GM12874 (cell line): ENCODE measurements around the gene CABLES2.

Source experiments
- TF ChIP-seq, protein P1 (sequence below): IDR thresholded peaks from 2 replicates; pipeline ENCODE4 v1.5.1; 2011; ENCODE audit warnings: low read depth, mild to moderate bottlenecking, control low read depth, low read length, moderate library complexity; ENCODE audit not compliant: insufficient read depth

Gene CABLES2

DNA sequence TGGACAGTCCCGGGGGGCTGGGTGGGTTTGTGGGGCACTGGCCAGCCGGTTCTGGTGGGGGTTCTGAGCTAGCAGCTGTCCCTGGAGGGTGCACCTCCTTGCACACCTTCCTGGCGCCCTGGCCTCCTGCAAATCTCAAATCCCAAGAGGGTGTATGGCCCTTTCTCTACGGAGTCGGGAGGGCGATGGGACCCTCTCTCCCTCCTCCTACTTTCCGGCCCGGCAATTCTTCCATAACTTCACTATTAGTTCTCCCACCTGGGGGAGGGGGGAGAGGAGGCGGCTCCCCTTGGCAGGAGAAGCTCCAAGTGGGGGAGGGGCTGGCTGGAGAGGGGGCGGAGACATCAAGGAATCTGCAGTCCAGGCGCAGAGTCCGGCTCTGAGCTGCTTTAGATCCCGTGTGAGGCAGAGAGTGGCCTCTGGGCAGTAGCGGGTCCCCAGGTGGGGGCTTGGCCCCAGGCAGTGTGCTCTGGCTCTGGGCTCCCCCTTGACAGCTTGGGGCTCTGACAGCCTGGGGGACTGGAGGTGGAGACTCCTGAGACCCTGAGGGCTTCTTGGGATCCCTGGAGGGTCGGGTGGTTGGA lies 38.6 kb downstream of the CABLES2 start:
- TF ChIP-seq, protein P1, sequence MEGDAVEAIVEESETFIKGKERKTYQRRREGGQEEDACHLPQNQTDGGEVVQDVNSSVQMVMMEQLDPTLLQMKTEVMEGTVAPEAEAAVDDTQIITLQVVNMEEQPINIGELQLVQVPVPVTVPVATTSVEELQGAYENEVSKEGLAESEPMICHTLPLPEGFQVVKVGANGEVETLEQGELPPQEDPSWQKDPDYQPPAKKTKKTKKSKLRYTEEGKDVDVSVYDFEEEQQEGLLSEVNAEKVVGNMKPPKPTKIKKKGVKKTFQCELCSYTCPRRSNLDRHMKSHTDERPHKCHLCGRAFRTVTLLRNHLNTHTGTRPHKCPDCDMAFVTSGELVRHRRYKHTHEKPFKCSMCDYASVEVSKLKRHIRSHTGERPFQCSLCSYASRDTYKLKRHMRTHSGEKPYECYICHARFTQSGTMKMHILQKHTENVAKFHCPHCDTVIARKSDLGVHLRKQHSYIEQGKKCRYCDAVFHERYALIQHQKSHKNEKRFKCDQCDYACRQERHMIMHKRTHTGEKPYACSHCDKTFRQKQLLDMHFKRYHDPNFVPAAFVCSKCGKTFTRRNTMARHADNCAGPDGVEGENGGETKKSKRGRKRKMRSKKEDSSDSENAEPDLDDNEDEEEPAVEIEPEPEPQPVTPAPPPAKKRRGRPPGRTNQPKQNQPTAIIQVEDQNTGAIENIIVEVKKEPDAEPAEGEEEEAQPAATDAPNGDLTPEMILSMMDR, result no peak

GRCh38 chr20:62367633-62368391 lies 39.3 kb downstream of the CABLES2 start:
- TF ChIP-seq, protein P1, result no peak

DNA sequence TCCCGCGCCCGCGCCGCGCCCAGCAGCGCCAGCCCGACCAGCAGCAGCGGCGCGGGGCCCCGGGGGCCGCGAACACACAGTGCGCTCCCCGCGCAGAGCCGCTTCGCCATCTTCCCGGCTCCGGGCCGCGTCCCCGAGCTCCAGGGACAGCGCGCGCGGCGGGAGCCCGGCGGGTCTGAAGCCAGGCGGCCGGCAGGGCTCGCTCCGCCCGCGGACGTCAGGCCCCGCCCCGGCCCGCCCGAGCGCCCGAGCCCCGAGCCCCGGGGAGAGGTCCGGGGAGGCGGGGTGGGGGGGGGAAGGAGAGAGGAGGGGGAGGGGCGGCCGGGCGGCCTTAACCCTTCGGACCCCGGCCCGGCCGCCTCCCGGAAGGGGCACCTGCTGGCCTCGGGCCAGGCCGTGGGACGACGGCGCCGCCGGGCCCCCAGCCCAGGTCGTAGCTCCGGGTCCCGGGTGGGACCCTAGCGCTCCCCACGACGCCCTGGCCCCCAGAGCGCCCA lies 39.9 kb downstream of the CABLES2 start, which contains the start of gene LAMA5:
LAMA5 (minus strand) TSS at position 177 of the 497 bp plus-strand sequence; CDS start at position 110, 67 bp downstream.
- TF ChIP-seq, protein P1, result no peak

- TF ChIP-seq, protein P1, result no peak
These were observed 40.5 kb downstream of the CABLES2 start for GRCh38 chr20:62366370-62367135.

DNA sequence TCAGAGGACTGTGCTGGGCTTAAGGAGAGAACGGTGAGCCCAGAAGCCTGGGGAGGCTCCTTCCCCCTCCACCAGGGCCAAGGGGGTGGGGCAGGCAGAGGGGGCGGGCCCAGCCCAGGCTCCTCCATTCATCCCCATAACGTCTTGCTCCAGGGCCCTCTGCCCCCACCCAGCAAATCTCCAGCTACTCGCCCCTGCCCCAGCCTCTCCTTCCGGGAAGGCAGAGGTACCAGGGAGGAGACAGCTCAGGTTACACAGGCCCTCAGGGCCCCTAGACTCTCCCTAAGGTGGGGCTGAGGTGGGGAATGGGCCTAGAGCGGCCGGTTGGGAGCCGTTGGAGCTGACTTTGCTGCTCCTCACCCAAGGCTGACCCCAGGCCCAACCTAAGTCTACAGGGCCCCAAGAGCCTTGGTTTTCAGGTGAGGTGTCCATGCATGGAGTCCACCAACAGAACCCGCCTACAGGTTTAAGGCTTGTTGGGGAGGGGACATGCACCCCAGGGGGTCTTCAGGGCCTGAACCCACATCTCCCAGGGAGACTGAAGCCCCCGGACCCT lies 41.2 kb downstream of the CABLES2 start:
- TF ChIP-seq, protein P1, result no peak

DNA sequence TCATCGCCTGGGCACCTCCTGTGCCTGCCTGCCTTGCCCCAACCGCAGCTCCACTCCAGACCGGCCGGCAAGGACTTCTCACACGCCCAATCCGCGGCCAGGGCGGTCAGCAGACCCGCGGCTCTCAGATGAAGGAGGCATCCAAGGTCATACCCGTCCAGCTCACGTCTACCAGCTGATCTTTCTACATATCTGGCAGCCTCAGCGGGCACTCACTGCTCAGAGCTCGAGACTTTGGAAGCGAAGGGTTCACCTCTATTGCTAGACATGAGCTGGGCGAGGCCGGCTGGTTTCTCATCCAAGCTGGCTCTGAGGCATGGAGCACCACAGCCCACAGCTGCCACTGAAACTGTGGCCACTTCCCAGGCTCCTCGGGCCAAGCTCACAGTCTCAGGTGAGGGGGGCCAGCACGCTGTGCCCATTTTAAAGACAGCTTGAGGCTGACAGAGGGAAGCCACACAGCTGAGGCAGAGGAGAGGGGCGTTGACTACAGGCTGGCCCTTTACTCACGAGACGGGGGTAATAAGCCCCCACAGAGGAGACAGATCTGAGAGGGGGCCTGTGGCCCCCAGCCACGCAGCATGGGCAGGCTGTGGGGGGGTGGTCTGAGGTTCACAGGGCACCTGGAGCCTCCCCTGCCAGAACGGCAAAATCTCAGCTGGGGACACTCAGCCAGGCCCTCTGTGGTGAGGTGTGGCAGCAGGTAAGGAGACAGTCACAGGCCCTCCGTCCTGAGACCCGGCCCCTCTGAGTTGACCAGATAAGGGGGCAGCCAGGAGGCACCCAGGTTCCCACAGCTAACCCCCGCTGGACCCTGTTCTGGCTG lies 42.0 kb downstream of the CABLES2 start:
- TF ChIP-seq, protein P1, result no peak
